Bone marrow (tissue), 2 donors: ENCODE measurements around the gene LYZL4.

ENCODE experiments used
- DNase-seq, 2 donors: peaks; one replicate each; lab custom pipeline; 2025; lab: John Stamatoyannopoulos, UW

Gene LYZL4, protein sequence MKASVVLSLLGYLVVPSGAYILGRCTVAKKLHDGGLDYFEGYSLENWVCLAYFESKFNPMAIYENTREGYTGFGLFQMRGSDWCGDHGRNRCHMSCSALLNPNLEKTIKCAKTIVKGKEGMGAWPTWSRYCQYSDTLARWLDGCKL

DNA sequence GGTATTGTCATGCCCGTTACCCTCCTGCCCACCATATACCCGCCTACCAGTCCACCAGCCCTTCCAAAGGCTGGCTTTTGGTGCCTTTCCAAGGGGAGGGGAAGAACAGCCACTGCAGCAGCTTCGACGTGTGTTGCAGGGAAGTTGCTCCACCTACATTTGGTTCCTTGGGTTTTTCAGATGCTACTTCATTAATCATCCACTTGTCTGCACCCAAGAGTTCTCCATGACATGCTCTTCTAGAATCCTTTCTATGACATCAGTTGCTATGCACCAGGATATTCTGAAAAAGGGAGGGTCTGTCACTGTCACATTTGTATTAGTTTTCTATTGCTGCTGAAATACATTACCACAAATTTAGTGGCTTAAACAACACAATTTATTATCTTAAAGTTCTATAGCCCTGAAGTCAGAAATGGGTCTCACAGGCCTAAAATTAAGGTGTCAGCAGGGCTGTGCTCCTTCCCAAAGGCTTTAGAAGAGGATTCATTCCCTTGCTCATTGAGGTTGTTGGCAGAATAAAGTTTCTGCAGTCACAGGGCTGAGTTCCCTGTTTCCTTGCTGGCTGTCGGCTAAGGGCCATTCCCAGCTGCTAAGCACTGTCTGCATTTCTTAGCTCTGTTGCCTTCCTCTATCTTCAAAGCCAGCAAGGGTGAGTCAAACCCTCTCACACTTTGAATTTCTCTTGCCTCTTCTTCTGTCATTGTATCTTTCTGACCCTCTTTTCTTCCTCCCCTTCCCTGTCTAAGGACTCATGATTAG lies at the start of gene LYZL4:
TSS of gene LYZL4 (minus strand) at position 241 of the 762 bp plus-strand sequence. CDS start 3,359 bp downstream, outside the sequence.
- DNase-seq = no peak

DNA sequence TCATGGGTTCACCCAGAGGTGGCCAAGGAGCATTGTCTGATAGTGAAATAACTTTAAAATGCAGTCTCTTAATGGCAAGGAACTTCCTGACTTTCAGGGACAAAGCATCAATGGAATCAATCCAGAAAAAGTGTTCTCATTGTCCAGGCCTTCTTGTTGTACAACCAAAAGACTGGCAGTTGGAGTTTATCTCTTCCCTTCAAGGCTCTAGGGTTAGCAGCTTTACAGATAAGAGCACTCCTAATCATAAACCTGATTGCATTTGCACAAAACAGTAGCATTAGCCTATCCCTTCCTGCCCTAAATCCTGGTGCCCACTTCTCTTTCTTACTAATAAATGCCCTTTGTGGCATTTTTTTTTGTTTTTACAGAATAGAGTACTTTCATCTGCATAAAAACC lies 48.7 kb upstream of the LYZL4 start:
- DNase-seq = no peak

DNA sequence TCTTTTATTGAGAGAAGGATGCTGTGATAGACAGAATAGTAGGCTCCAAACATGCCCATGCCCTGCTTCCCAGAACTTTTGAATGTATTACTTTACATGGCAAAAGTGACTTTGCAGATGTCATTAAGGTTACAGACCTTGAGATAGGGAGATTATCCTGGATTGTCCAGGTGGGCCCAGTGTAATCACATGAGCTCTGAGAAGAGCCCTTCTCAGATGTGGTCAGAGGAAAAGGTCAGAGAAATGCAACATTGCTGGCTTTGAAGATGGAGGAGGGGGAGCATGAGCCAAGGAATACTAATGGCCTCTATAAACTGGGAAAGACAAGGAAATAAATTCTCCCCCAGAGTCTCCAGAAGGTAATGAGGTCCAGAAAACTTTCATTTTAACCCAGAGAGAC lies 45.8 kb upstream of the LYZL4 start:
- no peak for DNase-seq

DNA sequence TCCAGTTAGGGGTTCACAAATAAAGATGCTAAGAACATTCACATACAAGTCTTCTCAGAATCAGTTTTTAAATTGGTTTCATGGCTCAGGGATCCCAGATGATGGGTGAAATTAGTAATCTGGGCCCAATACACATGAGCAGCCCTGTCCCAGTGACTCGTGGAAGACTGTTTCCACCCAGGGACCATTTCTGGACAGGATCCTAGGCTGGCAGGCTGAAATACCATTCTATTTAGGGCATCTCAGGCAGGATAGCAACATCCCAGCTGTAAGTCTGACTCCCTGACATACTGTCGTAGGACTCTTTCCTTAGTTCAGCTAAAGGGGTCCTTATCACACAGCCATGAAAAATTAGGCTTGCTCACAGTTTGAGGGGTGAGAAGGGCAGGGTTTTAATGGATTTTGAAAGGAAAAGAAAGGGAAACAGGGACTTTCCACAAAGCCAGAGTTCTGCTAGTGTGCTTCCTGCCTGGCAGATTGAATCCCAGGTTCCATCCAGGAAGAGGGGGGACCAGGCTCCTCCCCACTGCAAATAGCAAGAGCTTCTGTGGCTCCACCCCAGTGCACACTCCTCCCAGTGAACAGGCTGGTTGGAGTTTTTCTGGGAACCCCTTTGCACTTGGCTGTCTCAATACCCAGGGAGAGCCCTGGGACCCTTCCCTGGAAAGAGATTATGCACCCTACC lies 41.3 kb upstream of the LYZL4 start:
- DNase-seq = no peak

DNA sequence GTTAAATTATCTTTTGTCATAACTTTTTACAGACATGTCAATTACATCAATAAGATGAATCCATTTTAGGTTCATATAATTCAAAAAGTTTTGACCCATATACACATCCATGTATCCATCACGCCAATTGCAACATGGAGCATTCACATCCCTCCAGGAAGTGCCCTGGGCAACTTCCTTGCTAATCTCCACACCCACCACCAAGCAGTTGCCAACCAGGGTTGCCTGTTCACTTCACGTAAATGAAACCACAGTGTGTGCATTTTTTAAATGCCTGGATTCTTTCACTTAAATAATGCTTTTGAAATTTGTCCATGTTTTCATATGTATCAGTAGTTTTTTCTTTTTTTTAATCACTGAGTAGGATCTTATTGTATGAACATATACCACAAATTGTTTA lies 40.7 kb upstream of the LYZL4 start:
- no peak for DNase-seq

DNA sequence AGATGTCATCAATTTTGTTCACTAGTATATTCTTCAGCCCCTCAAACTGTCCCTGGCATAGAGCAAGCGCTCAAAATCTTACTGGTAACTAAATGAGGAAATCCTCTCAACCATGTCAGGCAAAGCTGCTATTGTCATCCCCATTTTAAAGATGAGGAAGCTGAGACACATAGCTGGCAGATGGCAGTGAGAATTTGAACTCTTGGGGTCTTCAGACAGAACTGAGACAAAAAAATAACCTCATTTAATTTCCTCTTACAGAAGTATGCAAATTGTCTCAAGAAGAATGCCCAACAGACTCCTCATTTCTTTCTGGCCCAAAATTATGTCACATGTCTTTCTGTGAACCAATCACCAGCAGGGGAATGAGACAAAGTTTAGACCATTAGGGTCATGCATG lies 40.2 kb upstream of the LYZL4 start:
- no peak for DNase-seq

DNA sequence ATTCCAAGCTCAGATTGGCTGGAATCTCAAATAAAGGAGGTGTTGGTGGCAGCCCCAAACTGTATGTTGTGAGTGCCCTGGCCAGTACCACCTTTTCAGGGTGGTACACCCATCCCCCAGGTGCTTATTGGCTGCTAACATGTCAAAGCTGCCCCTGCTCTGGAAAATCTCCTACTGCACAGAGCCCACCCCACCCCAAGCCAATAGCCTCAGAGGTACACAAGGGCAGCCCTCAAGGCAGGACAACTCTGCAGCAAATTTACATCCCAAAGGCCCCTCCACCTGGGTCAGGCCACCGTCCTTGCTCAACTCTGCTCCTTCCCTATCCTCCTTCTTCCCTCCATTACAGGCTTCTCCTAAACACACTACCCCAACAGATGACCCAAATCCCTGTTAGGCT lies 37.1 kb upstream of the LYZL4 start:
- no peak for DNase-seq

DNA sequence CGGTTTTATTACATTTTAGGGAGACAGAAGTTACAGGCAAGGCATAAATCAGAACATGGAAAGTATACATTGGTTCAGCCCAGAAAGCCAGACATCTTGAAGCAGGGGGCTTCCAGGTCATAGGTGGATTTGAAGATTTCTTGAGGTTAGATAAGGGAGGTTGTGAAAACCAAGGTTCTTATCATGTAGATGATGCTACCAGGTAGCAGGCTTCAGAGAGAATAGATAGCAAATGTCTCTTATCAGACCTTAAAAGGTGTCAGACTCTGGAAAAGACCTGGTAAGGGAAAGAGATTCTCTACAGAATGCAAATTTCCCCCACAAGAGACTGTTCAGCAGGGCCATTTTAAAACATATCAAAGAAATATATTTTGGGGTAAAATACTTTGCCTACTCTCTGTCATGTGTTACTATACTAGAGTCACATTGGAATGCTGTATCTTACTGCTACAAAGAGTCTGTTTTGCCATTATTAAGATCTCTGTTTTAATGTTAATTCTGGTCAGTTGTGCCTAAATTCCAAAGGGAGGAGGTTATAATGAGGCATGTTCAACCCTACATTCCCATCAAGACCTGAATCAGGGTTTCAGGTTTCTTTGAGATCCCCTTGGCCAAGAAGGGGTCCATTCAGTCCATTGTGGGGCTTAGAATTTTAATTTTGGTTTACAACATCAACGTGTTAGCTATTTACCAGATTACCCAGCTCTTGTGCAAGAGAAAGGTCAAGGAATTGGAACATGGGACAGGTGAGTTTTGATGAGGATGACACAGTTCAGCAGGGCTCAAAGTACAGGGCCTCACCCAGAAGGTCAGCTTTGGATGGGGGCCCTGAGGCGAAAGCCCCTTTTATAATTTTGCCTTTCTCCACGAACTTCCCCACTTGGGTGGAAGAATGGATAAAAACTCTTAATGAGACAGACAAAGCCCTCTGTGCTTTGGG lies 36.0 kb upstream of the LYZL4 start:
- no peak for DNase-seq

DNA sequence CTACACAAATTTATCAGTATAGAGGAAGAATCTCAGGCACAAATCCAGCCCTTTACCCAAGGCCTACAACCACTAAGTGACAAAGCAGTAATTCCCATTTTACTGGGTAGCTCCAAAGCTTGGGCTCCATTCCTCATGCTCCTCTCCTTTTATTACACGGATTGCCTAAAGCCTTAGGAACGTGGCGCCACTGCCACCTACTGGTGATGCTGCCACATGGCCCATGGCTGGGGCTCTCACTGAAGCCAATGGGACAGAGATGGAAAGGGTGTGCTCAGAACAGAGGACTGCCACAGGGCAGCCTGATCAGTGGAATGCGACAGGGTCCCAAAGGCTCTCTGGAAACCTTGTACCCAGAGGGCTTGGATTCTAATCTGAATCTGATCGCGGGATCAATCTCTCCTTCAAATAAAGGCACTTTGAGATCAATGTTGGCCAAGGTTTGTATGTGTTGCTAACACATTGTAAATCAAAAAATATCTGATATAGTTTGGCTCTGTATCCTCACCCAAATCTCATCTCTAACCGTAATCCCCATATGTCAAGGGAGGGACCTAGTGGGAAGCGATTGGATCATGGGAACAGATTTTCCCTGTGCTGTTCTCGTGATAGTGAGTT lies 33.5 kb upstream of the LYZL4 start:
- peak; percentile 17 to 27 for DNase-seq

DNA sequence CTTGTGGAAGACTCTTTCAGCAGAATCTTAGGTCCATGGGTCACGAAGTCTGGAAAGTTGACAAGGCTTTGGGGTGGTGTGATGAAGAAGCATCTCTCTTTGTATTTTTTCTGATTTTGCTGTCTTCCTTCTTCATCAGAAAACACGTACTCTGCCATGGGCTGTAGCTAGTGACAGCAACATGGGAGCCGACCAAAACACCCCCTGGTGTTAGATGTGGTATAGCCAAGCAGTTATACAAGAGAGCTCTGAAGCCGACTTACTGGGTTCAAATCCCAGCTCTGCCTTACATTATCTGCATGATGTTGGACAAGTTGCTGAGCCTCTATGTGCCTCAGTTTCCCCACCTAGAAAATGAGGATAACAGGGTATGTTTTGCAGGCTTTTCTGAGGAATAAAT lies 32.9 kb upstream of the LYZL4 start:
- no peak for DNase-seq

DNA sequence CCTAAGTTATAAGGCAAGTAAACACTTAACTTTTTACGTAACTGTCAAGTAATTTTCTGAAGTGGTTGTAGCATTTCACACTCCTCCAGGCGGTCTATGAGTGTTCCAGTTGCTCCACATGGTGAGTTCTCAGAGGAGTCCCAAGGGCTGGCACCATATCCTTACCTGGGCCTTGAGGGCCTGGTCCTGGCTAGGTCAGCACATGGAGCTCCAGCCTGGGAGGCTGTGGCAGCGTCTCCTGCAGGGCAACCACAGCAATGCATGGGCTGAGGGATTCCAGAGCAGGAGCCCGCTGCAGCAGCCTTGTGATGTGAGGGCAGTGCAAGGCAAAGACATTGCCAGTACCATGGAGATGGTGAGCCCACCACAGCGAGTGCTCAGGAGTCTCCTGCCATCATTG lies 32.2 kb upstream of the LYZL4 start:
- DNase-seq = no peak

DNA sequence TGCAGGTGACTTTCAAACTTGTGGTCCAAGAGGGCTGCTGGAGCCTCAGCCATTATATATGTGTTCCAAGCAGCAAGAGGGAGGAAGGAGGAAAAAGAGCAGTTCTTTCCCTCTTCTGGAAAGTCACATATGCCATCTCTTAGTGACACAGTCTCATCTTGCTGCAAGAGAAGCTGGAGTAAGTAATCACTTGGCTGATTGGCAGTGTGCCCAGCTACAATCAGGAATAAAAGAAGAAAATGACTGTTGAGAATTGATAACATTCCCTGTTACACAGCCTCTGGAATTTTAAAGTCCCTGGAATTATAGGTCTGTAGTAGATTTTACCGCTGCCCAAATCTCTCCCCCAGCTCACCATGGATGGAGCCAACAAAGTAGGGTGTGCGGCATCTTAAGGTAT lies 31.4 kb upstream of the LYZL4 start:
- no peak for DNase-seq

DNA sequence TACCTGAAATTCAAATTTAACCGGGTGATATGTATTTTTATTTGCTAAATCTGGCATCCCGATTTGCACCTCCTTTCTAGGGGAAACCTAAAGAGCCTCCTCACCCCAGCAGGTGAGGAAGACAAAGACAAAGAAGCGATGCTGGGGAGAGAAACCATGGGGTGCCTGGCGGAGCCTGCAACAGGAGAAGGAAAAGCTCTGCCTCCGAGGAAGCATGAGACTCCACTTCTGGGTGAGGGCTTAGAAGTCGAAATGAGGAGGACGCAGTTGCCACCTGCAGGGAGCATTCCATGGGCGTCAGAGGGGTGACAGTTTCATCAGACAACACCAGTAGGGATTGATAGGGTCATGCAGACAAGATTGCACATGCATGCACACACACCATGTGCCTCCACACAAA lies 30.5 kb upstream of the LYZL4 start:
- no peak for DNase-seq

DNA sequence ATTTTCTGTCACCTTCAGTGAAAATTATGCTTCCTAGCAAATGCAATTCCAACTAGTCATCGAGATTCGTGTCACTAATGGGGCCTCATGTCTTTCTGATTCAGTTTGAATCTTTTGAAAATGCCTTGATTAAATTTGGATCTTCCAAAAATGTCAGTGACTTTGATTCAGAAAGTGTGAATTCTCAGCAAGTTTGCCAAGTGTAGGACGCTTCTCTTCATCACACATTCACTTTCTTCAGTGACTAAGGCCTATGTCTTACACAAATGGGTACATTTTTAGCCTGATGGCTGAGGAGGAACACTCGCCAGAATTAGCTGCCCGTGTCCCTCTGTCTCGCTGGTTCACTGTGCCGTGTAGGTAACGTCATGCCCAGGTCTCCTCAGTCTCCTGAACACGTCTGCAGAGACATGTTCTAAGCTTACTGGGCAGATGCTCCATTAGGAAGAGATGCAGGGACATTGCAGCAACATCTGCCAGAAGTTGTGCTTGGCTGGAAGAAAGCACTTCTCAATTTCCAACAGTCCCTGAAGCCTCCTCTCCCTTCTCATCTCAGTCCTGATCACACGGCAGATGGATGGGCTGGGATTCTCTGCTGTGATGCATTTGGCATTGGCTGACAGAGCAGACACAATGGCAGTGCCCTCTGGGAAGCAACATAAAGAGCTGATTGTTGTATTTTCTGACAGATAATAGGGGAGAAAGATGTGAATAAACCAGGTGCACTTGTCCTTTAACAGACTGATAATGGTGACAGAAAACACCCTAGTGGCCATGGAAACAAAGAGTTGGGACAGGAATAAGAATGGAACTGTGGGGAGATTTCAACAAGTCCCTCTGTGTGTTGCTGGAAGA lies 29.1 kb upstream of the LYZL4 start:
- no peak for DNase-seq

DNA sequence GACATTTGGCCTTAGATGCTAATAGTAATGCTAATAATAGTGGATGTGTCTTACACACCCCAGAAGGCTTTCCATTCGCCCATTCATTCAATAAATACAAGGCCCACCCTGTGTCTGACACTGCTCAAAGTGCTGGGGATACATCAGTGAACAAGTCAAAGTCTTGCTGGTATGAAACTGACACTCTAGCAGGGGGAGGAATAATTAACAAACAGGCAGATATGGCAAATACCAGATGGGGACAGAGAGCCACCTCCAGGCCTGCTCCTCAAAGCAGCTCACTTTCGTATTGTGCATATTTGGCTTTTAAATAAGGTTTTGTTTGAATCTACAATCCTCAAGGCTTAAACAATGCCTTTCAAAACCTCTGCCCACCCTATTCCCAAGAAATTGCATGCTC lies 28.3 kb upstream of the LYZL4 start:
- no peak for DNase-seq

DNA sequence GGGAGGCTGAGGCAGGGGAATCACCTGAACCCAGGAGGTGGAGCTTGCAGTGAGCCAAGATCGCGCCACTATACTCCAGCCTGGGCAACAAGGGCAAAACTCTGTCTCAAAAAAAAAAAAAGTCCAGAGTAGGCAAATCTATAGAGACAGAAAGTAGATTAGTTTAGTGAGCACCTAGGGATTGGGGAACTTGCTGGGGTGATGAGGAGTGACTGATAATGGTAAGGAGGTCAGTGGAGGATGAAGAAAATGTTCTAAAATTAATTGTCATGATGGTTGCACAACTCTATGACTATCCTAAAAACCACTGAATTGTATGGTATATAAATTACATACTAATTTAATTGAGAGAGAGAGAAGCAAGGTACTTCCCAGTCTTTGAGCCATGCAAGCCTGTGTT lies 27.8 kb upstream of the LYZL4 start:
- no peak for DNase-seq

DNA sequence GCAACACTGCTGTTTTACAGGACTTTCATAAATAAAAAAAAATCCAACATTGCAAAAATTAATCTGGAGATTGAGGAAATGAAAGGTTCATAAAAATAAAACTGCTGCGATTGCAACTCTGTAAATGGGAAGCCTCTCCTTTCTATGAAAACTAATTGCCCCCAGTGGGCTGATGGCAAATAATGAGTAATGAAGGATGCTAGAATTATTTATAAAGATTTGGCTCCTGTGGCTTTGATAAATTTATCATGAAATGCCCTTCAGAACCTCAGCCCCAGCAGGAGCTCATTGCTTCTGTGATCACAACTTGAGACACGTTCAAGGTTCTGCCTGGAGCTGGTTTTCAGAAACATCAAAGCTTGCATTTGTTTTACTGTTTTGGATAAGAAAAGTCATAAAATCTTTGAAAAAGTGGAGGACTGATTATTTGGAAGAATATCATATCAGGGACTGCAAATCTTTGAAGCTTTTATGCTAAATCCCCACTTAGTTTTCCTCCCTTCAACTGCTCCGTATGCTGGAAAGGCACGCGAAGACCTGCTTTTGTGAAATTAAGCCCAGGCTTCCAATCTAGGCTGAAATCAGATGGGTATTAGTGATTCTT lies 24.5 kb upstream of the LYZL4 start:
- no peak for DNase-seq

DNA sequence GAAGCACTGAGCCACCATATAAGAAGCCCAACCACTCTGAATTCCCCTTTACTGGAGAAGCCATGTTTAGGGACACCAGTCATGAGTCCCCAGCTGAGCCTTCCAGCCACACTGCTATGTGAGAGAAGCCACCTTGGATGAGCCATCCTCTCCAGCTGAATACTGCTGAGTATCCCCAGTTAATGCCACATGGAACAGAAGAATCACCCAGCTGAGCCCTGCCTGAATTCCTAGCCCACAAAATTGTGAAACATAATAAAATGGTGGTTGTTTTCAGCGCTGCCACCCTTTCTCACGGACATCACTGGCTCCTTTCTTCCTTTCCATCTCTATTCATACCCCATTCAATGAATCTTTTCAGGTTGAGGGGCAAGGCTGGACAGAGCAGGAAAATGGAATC lies 22.1 kb upstream of the LYZL4 start:
- no peak for DNase-seq

DNA sequence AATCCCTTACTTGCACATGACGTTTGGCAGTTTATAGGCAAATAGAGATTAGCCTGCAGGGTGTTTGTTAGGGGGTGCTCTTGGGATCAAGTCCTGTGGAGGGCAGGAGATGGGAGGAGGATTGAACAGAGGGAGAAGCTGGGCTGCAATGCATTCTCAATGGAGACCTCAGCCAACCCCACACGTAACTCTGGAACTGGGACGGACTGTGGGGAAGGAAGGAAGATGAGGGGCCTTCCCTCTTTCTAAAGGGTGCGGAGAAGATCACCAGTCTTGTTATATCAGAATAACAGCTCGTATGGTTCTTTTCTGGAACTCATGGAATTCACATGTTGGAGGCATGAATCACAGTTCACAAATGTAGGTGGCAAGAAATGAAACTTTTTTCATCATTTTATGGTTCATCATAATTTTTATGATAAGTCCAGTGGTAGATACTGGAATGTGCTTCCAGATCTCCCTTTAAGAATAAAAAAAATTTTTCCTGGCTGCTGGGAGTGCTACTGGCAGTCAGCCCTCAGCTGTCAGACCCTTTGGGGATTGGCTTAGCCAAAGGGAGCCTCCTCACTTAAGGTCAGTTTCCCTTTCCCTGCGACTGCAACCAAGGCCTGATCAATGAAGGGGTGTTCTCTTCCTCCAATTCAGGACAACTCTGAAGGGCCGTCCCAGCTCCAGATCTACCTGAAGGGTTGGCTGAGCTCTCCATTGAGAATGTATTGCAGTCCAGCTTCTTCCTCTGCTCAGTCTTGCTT lies 20.5 kb upstream of the LYZL4 start:
- DNase-seq = no peak

DNA sequence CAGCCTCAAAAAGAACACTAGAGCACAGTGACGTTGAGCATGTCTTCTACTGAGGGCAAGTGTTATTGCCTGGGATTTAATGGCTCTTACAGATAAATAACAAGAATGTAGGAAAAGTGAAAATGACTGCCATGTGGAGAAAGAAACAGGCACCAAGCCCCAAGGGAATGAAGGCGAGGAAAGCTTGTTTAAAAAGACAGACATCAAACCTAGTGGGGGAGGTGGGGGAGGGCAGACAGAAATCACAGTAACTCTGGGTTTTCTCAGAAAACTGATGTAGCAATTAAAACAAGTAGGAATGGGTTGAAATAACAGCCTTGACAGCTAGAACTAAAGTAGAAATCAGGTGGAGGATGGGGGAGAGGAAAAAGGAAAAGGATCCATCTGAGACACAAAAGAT lies 18.4 kb upstream of the LYZL4 start:
- no peak for DNase-seq
